HepG2 (cell line): Measurements from ENCODE around the gene CDV3. TPM values are rescaled to one million over a fixed set of nuclear protein-coding genes. Genes with fewer than 3 reads are reported as not detected.
A peak's percentile ranks its signal among the peaks of the same experiment; 100 is the strongest.

Experiments
- CHCHD3 ChIP-seq: sonication (generic); formaldehyde crosslinking; IDR thresholded peaks from 2 replicates; pipeline ENCODE4 v1.8.0; 2022; ENCODE audit warnings: mild to moderate bottlenecking, missing genetic modification reagents, moderate library complexity
- LBX2 ChIP-seq: sonication (generic); formaldehyde crosslinking; IDR thresholded peaks from 2 replicates; pipeline ENCODE4 v1.5.0; 2020; ENCODE audit warnings: missing genetic modification reagents, mild to moderate bottlenecking, borderline replicate concordance
- RFX5 ChIP-seq: IDR thresholded peaks from 2 replicates; pipeline ENCODE4 v1.6.1; 2011; ENCODE audit warnings: low read depth, low read length, improper control_type of control experiment
- SAP130 ChIP-seq: IDR thresholded peaks from 2 replicates; pipeline ENCODE4 v1.6.1; 2016; ENCODE audit warnings: low read depth
- SETDB1 ChIP-seq: sonication (generic); formaldehyde crosslinking; IDR thresholded peaks from 2 replicates; pipeline ENCODE4 v1.5.1; 2020; ENCODE audit warnings: missing genetic modification reagents, mild to moderate bottlenecking, borderline replicate concordance
- TAF1 ChIP-seq: sonication (generic); formaldehyde crosslinking; IDR thresholded peaks from 2 replicates; pipeline ENCODE4 v1.4.0; 2020; ENCODE audit warnings: missing genetic modification reagents
- XRCC5 ChIP-seq: fragments of 200-400 bp; formaldehyde crosslinking; optimal IDR thresholded peaks from 2 replicates; pipeline ENCODE3; 2017; ENCODE audit warnings: mild to moderate bottlenecking, low read length
- ZFAT ChIP-seq: sonication (generic); formaldehyde crosslinking; conservative IDR thresholded peaks from 2 replicates; pipeline ENCODE4 v1.8.1; 2023; ENCODE audit warnings: missing genetic modification reagents, inconsistent platforms
- ZFY ChIP-seq: sonication (generic); formaldehyde crosslinking; IDR thresholded peaks from 2 replicates; pipeline ENCODE4 v1.4.0; 2020; ENCODE audit warnings: missing genetic modification reagents
- ZNF253 ChIP-seq: sonication (generic); formaldehyde crosslinking; IDR thresholded peaks from 2 replicates; pipeline ENCODE4 v1.8.0; 2022; ENCODE audit warnings: mild to moderate bottlenecking, missing genetic modification reagents, borderline replicate concordance
- ZNF274 ChIP-seq: sonication (generic); formaldehyde crosslinking; IDR thresholded peaks from 2 replicates; pipeline ENCODE4 v1.5.1; 2020; ENCODE audit warnings: mild to moderate bottlenecking, missing genetic modification reagents
- ZNF501 ChIP-seq: sonication (generic); formaldehyde crosslinking; IDR thresholded peaks from 2 replicates; pipeline ENCODE4 v1.5.1; 2020; ENCODE audit warnings: mild to moderate bottlenecking, moderate library complexity, missing genetic modification reagents
- ZNF569 ChIP-seq: sonication (generic); formaldehyde crosslinking; IDR thresholded peaks from 2 replicates; pipeline ENCODE4 v1.5.0; 2020; ENCODE audit warnings: mild to moderate bottlenecking, missing genetic modification reagents, moderate library complexity, borderline replicate concordance
- ZNF687 ChIP-seq: sonication (generic); formaldehyde crosslinking; IDR thresholded peaks from 2 replicates; pipeline ENCODE4 v1.5.1; 2020; ENCODE audit warnings: mild to moderate bottlenecking, missing genetic modification reagents, moderate library complexity
- polyA plus RNA-seq, 8 experiments: library from polyadenylated mRNA; depleted of rRNA in 3 of 8; stranded (reverse) in 7 of 8; unstranded in 1 of 8; fragments of >200 nt; fragmentation: Illumina TruSeq in 4 of 8; extraction: Trizol in 4 of 8; gene quantifications; 2 replicates each; pipeline versions ENCODE4 v1.2.1 to v1.2.3, GENCODE V29; 2011 to 2016; ENCODE audit warnings: low read depth in 4 of 8, missing spikeins in 1 of 8, mixed read lengths in 1 of 8; ENCODE audit not compliant: insufficient read depth in 1 of 8
- total RNA-seq, 5 experiments: library from RNA; depleted of rRNA; stranded (reverse); fragments of >200 nt; fragmentation: Illumina TruSeq; extraction: Trizol; gene quantifications; 2 replicates each; pipeline ENCODE4 v1.2.3, GENCODE V29; 2016; ENCODE audit warnings: low read depth in 1 of 5
- TF ChIP-seq, protein P1 (sequence below): sonication (generic); formaldehyde crosslinking; IDR thresholded peaks from one replicate; pipeline ENCODE4 v1.5.1; 2020; ENCODE audit warnings: mild to moderate bottlenecking, missing genetic modification reagents; ENCODE audit errors: not compliant biosample characterization
- TF ChIP-seq, protein P2 (sequence below): sonication (generic); formaldehyde crosslinking; IDR thresholded peaks from 2 replicates; pipeline ENCODE4 v1.4.0; 2020; ENCODE audit warnings: missing genetic modification reagents, low read depth, mild to moderate bottlenecking, borderline replicate concordance

Gene CDV3
- total and polyA plus RNA-seq, 2 of the 13 experiments (the other 11 are each of a cell fraction or from before 2014, with no cell fraction given) = 46.6 to 145 TPM

- TF ChIP-seq, protein P1, sequence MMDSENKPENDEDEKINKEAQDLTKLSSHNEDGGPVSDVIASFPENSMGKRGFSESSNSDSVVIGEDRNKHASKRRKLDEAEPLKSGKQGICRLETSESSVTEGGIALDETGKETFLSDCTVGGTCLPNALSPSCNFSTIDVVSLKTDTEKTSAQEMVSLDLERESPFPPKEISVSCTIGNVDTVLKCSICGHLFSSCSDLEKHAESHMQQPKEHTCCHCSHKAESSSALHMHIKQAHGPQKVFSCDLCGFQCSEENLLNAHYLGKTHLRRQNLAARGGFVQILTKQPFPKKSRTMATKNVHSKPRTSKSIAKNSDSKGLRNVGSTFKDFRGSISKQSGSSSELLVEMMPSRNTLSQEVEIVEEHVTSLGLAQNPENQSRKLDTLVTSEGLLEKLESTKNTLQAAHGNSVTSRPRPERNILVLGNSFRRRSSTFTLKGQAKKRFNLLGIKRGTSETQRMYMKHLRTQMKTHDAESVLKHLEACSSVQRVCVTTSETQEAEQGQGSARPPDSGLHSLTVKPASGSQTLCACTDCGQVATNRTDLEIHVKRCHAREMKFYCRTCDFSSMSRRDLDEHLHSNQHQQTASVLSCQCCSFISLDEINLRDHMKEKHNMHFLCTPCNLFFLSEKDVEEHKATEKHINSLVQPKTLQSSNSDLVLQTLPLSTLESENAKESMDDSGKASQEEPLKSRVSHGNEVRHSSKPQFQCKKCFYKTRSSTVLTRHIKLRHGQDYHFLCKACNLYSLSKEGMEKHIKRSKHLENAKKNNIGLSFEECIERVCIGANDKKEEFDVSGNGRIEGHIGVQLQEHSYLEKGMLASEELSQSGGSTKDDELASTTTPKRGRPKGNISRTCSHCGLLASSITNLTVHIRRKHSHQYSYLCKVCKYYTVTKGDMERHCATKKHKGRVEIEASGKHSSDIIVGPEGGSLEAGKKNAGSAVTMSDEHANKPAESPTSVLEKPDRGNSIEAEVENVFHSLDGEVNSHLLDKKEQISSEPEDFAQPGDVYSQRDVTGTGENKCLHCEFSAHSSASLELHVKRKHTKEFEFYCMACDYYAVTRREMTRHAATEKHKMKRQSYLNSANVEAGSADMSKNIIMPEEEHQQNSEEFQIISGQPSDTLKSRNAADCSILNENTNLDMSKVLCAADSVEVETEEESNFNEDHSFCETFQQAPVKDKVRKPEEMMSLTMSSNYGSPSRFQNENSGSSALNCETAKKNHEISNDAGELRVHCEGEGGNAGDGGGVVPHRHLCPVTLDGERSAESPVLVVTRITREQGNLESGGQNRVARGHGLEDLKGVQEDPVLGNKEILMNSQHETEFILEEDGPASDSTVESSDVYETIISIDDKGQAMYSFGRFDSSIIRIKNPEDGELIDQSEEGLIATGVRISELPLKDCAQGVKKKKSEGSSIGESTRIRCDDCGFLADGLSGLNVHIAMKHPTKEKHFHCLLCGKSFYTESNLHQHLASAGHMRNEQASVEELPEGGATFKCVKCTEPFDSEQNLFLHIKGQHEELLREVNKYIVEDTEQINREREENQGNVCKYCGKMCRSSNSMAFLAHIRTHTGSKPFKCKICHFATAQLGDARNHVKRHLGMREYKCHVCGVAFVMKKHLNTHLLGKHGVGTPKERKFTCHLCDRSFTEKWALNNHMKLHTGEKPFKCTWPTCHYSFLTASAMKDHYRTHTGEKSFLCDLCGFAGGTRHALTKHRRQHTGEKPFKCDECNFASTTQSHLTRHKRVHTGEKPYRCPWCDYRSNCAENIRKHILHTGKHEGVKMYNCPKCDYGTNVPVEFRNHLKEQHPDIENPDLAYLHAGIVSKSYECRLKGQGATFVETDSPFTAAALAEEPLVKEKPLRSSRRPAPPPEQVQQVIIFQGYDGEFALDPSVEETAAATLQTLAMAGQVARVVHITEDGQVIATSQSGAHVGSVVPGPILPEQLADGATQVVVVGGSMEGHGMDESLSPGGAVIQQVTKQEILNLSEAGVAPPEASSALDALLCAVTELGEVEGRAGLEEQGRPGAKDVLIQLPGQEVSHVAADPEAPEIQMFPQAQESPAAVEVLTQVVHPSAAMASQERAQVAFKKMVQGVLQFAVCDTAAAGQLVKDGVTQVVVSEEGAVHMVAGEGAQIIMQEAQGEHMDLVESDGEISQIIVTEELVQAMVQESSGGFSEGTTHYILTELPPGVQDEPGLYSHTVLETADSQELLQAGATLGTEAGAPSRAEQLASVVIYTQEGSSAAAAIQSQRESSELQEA (CRISPR knock-in tag) = no peak
- no peak for TF ChIP-seq ZNF253 (CRISPR knock-in tag)
- no peak for TF ChIP-seq LBX2 (CRISPR knock-in tag)
- TF ChIP-seq XRCC5 = peak; percentile 51
- TF ChIP-seq SAP130 (CRISPR knock-in tag) = peak; percentile 66
- peak; percentile 38; the same call in 1 of the 2 replicates for TF ChIP-seq TAF1
- no peak for TF ChIP-seq CHCHD3 (CRISPR knock-in tag)
- peak; percentile 50 for TF ChIP-seq ZNF501 (CRISPR knock-in tag)
- no peak for TF ChIP-seq ZNF274 (CRISPR knock-in tag)
- no peak for TF ChIP-seq ZNF569
- TF ChIP-seq SETDB1 = no peak
- no peak for TF ChIP-seq ZFAT (CRISPR knock-in tag)
- TF ChIP-seq, protein P2, sequence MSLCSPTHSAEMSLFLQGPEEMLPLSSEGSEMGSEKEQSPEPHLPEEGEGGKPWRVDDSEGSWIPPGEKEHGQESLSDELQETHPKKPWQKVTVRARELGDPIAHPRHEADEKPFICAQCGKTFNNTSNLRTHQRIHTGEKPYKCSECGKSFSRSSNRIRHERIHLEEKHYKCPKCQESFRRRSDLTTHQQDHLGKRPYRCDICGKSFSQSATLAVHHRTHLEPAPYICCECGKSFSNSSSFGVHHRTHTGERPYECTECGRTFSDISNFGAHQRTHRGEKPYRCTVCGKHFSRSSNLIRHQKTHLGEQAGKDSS = 0 out of 2 replicates have a peak, but pooled peaks have one; percentile 50
- peak; percentile 56 for TF ChIP-seq ZNF687 (CRISPR knock-in tag)
- TF ChIP-seq RFX5 = no peak
- TF ChIP-seq ZFY (CRISPR knock-in tag) = no peak; the same call in 1 of the 2 replicates
Observed at GRCh38 chr3:133574260-133574881, 885 bp downstream of the CDV3 start (continued).
